B cell (primary cell): ENCODE results near the gene MAPK10. TPM values are rescaled to one million over a fixed set of nuclear protein-coding genes. Genes with fewer than 3 reads are reported as not detected.

Experiments used
- ATAC-seq: fragments of 200-7000 bp; cut with Tn5 transposase; one replicate; pipeline ENCODE4 v1.10.0; 2021; ENCODE audit warnings: low read depth, mild to moderate bottlenecking, moderate number of reproducible peaks, moderate library complexity
- CTCF ChIA-PET: fragments of 350-600 bp; sonication (Branson Sonifier 250); formaldehyde crosslinking; loops from one replicate; lab custom pipeline; 2021; ENCODE audit warnings: antibody characterized with exemption, inconsistent platforms; lab: Charles Lee
- POLR2A ChIA-PET: fragments of 350-600 bp; sonication (Branson Sonifier 250); formaldehyde crosslinking; loops from one replicate; lab custom pipeline; 2021; ENCODE audit warnings: antibody characterized with exemption; lab: Charles Lee
- DNase-seq: peaks from one replicate; pipeline ENCODE4 v3.0.0; 2013
- H2AFZ ChIP-seq: 2 replicates; pipeline ENCODE4 v1.6.1; 2012; ENCODE audit warnings: mild to moderate bottlenecking, low read depth, low read length; ENCODE audit not compliant: insufficient read depth, poor library complexity, severe bottlenecking
- H3K27ac ChIP-seq, 2 donors: 1 replicate in 1 of 2; 2 replicates in 1 of 2; pipeline ENCODE4 v1.5.1; 2012 to 2013; ENCODE audit warnings: low read length in 2 of 2, mild to moderate bottlenecking in 2 of 2, moderate library complexity in 1 of 2
- H3K27me3 ChIP-seq, 4 experiments: fragments of 200-600 bp in 1 of 4; sonication (generic) in 1 of 4; replicated peaks in 1 of 4; 1 replicate in 2 of 4; 2 replicates in 2 of 4; pipeline versions ENCODE4 v1.6.1 to v1.7.0; 2013 to 2016; ENCODE audit warnings: low read length in 3 of 4, mild to moderate bottlenecking in 2 of 4, mixed read lengths in 1 of 4, moderate library complexity in 1 of 4; ENCODE audit not compliant: insufficient read depth in 4 of 4, control insufficient read depth in 3 of 4; ENCODE audit errors: control extremely low read depth in 1 of 4
- H3K36me3 ChIP-seq, 2 experiments: replicated peaks in 1 of 2; 1 replicate in 1 of 2; 2 replicates in 1 of 2; pipeline versions ENCODE4 v1.6.1 to v1.7.1; 2013; ENCODE audit warnings: low read length in 1 of 2; ENCODE audit not compliant: insufficient read depth in 2 of 2, control insufficient read depth in 1 of 2; ENCODE audit errors: control extremely low read depth in 1 of 2, extremely low read depth in 1 of 2
- H3K4me1 ChIP-seq, 2 donors: fragments of 200-600 bp in 1 of 2; sonication (generic) in 1 of 2; 1 replicate in 1 of 2; 2 replicates in 1 of 2; pipeline versions ENCODE4 v1.5.1 to v1.6.1; 2013 to 2017; ENCODE audit warnings: low read length in 2 of 2; ENCODE audit not compliant: control insufficient read depth in 2 of 2, insufficient read depth in 2 of 2
- H3K4me2 ChIP-seq: replicated peaks from 2 replicates; pipeline ENCODE3; 2012; ENCODE audit warnings: mild to moderate bottlenecking, low read depth, low read length; ENCODE audit not compliant: poor library complexity, severe bottlenecking
- H3K4me3 ChIP-seq, 5 experiments: fragments of 200-600 bp in 1 of 5; sonication (generic) in 1 of 5; 1 replicate in 3 of 5; 2 replicates in 2 of 5; pipeline versions ENCODE4 v1.5.1 to v1.7.0; 2011 to 2016; ENCODE audit warnings: low read length in 4 of 5, mild to moderate bottlenecking in 4 of 5, low read depth in 2 of 5, control low read depth in 1 of 5, moderate library complexity in 1 of 5; ENCODE audit not compliant: insufficient read depth in 1 of 5; ENCODE audit errors: control extremely low read depth in 1 of 5, extremely low read depth in 1 of 5
- H3K79me2 ChIP-seq: fragments of 200-600 bp; sonication (generic); one replicate; pipeline ENCODE4 v1.6.0; 2016; ENCODE audit warnings: low read length; ENCODE audit not compliant: control insufficient read depth, insufficient read depth
- H3K9ac ChIP-seq: fragments of 200-600 bp; sonication (generic); 2 replicates; pipeline ENCODE4 v1.6.1; 2017; ENCODE audit warnings: mild to moderate bottlenecking, low read length, moderate library complexity
- H3K9me3 ChIP-seq, 3 donors: one replicate each; pipeline versions ENCODE4 v1.6.1 to v1.7.1; 2013; ENCODE audit warnings: low read length in 2 of 3; ENCODE audit not compliant: control insufficient read depth in 2 of 3, insufficient read depth in 1 of 3; ENCODE audit errors: control extremely low read depth in 1 of 3
- H4K20me1 ChIP-seq: 2 replicates; pipeline ENCODE4 v1.6.0; 2012; ENCODE audit warnings: mild to moderate bottlenecking, low read length; ENCODE audit not compliant: insufficient read depth, control insufficient read depth, poor library complexity, severe bottlenecking
- H3K27ac Mint-ChIP-seq: one replicate; pipeline ENCODE4 v1.8.0; 2021; ENCODE audit warnings: mixed read lengths
- H3K27me3 Mint-ChIP-seq: one replicate; pipeline ENCODE4 v1.8.0; 2021; ENCODE audit warnings: mixed read lengths
- H3K4me1 Mint-ChIP-seq: one replicate; pipeline ENCODE4 v1.8.0; 2021; ENCODE audit warnings: mixed read lengths
- H3K4me3 Mint-ChIP-seq: one replicate; pipeline ENCODE4 v1.8.0; 2021; ENCODE audit warnings: mixed read lengths
- H3K9me3 Mint-ChIP-seq: one replicate; pipeline ENCODE4 v1.8.0; 2022; ENCODE audit warnings: mixed read lengths; ENCODE audit not compliant: insufficient read depth
- CTCF ChIP-seq: fragments of 200-600 bp; IDR thresholded peaks from one replicate; pipeline ENCODE4 v1.8.0; 2022; ENCODE audit warnings: antibody characterized with exemption, mild to moderate bottlenecking
- EZH2 ChIP-seq: IDR thresholded peaks from 2 replicates; pipeline ENCODE4 v1.6.1; 2012; ENCODE audit warnings: borderline replicate concordance, low read depth, mild to moderate bottlenecking, moderate library complexity, low read length; ENCODE audit not compliant: insufficient read depth, poor library complexity, severe bottlenecking
- WGBS: methylation state at CpG from one replicate; pipeline ENCODE4 v1.1.5; 2013; ENCODE audit warnings: missing lambda C conversion rate; ENCODE audit not compliant: insufficient coverage; 5-methylcytosine and 5-hydroxymethylcytosine counted together
- intact Hi-C: fragments of 100-400 bp; cut with micrococcal nuclease; formaldehyde crosslinking; loops from one replicate; pipeline ENCODE4 v1.10.0; 2022
- polyA plus RNA-seq: library from polyadenylated mRNA; depleted of rRNA; stranded (reverse); fragments of >200 nt; gene quantifications from 2 replicates; pipeline ENCODE4 v1.2.3, GENCODE V29; 2012
- total RNA-seq, 2 donors: library from RNA; stranded (reverse); fragments of 120-200 nt in 1 of 2; gene quantifications; 1 replicate in 1 of 2; 2 replicates in 1 of 2; pipeline versions ENCODE4 v1.2.3 to v1.2.4, GENCODE V29; 2013 to 2022

The MAPK10 gene
- total and polyA plus RNA-seq, 2 donors (not counting 1 experiment from before 2014, with no cell fraction given), result 0.03 to 3.1 TPM

GRCh38 chr4:86233090-86233489 lies 126.8 kb downstream of the MAPK10 start:
- no peaks in the 10 kb centered on the region for H3K9me3 Mint-ChIP-seq
- Histone ChIP-seq H3K27ac (no peak overlapping the region), H3K9me3 (no peaks in the 10 kb centered on the region), H3K4me3 (no peak overlapping the region), H4K20me1 (no peaks in the 10 kb centered on the region), H3K27me3 (no peaks in the 10 kb centered on the region), H3K4me1 (no peaks in the 10 kb centered on the region), H2AFZ (no peak overlapping the region), H3K4me2 (no peak overlapping the region), H3K79me2 (no peaks in the 10 kb centered on the region), H3K9ac (no peak overlapping the region), H3K36me3 (no peaks in the 10 kb centered on the region)
- TF ChIP-seq CTCF (no peak), EZH2 (no peak)
- no peak overlapping the region for H3K27ac Mint-ChIP-seq
- no peak for ATAC-seq
- H3K4me3 Mint-ChIP-seq, result no peak overlapping the region
- DNase-seq, result no peak
- no peaks in the 10 kb centered on the region for H3K27me3 Mint-ChIP-seq
- intact Hi-C loops, result no loop called here
- ChIA-PET CTCF (no interaction called here), POLR2A (no interaction called here)
- no peaks in the 10 kb centered on the region for H3K4me1 Mint-ChIP-seq
- WGBS, result 67% methylated on average over 1 of the region's 3 CpGs

GRCh38 chr4:86223472-86223871 lies 136.4 kb downstream of the MAPK10 start:
- ATAC-seq (no peak), DNase-seq (peak; percentile 5)
- H3K9me3 Mint-ChIP-seq, result no peaks in the 10 kb centered on the region
- H3K4me2 ChIP-seq, result no peak overlapping the region
- H3K4me3 Mint-ChIP-seq, result no peak overlapping the region
- POLR2A ChIA-PET, result no interaction called here
- H3K27me3 ChIP-seq, result no peaks in the 10 kb centered on the region
- no peaks in the 10 kb centered on the region for H3K36me3 ChIP-seq
- no peak overlapping the region for H3K9ac ChIP-seq
- no peak overlapping the region for H3K27ac Mint-ChIP-seq
- CTCF ChIA-PET, result no interaction called here
- no peak overlapping the region for H3K4me3 ChIP-seq
- no peaks in the 10 kb centered on the region for H3K4me1 ChIP-seq
- 43% methylated on average over 3 of the region's 3 CpGs for WGBS
- H3K4me1 Mint-ChIP-seq, result no peaks in the 10 kb centered on the region
- intact Hi-C loops, result no loop called here
- no peaks in the 10 kb centered on the region for H3K27me3 Mint-ChIP-seq
- H3K27ac ChIP-seq, result no peak overlapping the region
- no peak overlapping the region for H2AFZ ChIP-seq
- H3K79me2 ChIP-seq, result no peaks in the 10 kb centered on the region
- TF ChIP-seq CTCF (no peak), EZH2 (no peak)
- no peaks in the 10 kb centered on the region for H3K9me3 ChIP-seq
- H4K20me1 ChIP-seq, result no peaks in the 10 kb centered on the region
